T1000 (cell line): ENCODE results near the gene BRD1.
"Not testable (repeated sequence)": the region's sequence is repeated elsewhere in the genome, so short reads cannot be mapped to it uniquely, and the experiment has no call there.

Experiments
- DNase-seq: peaks from one replicate; lab custom pipeline; 2025; ENCODE audit warnings: mixed read lengths; lab: John Stamatoyannopoulos, UW

Gene BRD1

GRCh38 chr22:49783926-49784629, 43.6 kb downstream of the BRD1 start:
- no peak for DNase-seq

GRCh38 chr22:49783036-49783746, 44.5 kb downstream of the BRD1 start:
- no peak for DNase-seq

DNA sequence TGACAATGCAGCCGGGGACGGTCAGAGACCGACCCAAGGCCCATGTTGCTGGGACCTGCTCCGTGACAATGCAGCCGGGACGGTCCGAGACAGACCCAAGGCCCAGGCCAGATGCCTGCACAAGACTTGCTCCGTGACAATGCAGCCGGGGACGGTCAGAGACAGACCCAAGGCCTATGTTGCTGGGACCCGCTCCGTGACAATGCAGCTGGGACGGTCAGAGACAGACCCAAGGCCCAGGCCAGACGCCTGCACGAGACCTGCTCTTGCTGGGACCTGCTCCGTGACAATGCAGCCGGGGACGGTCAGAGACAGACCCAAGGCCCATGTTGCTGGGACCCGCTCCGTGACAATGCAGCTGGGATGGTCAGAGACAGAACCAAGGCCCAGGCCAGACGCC, 45.8 kb downstream of the BRD1 start:
- not testable (repeated sequence) for DNase-seq

- no peak for DNase-seq
Observed at GRCh38 chr22:49781289-49781782, 46.3 kb downstream of the BRD1 start.

DNA sequence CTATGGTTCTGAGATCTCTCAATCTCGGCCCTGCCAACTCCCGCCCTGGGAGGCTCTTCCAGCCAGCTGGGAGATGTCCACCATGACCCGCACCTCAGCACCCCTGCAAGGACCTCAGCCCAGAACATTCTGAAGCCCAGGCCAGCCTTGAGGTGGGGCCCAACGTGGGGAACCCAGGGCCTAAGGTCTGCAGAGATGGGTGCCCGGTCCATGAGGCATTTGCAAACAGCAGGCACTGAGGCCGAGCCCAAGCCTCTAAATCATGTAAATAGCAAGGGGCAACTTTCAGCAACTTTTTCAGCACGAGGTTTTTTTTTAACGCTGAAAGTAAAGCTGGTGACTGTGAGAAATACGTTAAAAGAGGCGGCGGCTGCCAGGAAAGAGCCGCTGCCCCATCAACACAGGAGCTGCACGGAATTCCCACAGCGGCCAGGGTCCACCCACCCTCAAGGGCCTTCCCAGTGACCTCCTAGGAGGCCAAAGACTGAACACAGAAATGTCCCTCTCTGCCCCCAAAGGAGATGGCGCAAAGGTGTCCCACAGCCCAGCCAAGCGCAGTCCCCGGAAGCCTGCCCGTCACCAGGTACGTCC, 46.9 kb downstream of the BRD1 start:
- no peak for DNase-seq

DNA sequence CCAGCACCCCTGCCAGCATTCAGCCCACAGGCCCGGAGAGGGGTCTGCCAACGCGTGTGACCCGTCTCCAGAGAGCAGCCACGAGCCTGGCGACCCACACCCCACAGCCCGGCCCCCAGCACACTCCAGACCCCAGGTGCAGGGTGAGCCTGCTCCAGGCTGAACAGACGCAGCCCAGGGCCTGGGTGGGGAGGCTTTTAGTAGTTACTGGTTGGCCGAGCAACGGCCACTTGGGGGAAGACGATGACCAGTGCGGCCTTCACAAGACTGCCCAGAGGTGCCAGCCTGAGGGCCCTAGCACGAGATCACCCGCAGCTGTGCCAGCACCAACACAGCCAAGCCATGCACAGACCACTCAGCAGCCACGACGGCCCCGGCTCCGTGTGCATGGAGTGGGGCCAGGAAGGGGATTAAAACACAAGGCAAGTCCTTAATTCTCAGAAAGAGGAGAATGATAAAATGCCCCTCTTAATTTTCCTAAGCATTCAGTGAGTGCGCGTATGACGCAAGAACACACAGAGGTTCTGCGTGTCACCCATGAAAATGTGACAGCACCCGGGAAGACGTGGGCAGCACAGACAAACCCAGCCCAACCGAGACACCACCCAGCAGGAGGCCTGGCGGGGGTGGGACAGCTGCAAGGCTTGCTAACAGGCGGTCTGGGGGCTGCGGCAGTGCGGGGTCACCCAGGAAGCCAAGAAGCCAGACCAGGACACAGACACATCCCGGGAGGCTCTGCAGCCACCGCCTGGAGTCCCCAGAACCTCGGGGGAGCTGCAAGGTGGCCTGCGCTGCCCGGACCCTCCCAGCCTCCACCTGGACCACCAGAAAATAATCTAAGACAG, 47.6 kb downstream of the BRD1 start:
- DNase-seq, result no peak

DNA sequence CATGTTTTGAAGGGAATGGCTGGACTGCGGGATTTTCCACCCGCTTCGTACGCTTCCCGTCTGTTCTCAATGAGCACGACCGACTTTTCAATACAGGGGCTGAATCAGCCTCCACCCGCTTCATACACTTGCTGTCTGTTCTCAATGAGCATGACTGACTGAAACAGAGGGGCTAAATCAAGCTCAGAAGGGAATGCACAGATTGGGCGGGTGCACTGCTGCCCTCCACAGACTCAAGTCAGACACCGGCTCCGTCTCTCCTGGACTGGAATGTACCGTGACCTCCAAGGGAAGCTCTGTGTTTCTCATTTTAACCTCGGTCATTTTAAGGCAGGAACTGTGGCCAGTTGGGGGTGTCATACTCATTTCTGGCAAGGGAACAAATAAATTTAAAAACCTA, 48.5 kb downstream of the BRD1 start:
- DNase-seq, result no peak

- DNase-seq, result no peak
Observed at GRCh38 chr22:49777569-49778249, 50.0 kb downstream of the BRD1 start.

DNA sequence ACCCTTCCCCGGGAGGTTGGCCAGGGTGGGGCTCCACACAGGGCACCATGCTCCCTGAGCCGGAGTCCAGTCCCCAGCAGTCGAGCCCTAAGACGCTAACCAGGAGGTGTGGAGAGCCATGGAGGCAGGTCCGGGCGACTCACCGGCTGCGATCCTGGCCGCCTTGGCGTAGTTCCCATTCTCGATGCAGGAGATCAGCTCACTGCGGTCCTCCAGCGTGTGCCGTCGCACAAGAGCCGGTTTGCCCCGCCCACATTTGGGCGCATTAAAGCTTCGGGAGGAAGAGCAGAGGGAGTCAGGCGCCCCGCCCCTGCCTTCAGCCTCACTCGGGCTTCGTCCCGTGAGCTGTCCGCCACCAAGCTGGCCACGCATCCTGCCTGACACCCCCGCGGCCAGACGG, 50.8 kb downstream of the BRD1 start:
- no peak for DNase-seq

DNA sequence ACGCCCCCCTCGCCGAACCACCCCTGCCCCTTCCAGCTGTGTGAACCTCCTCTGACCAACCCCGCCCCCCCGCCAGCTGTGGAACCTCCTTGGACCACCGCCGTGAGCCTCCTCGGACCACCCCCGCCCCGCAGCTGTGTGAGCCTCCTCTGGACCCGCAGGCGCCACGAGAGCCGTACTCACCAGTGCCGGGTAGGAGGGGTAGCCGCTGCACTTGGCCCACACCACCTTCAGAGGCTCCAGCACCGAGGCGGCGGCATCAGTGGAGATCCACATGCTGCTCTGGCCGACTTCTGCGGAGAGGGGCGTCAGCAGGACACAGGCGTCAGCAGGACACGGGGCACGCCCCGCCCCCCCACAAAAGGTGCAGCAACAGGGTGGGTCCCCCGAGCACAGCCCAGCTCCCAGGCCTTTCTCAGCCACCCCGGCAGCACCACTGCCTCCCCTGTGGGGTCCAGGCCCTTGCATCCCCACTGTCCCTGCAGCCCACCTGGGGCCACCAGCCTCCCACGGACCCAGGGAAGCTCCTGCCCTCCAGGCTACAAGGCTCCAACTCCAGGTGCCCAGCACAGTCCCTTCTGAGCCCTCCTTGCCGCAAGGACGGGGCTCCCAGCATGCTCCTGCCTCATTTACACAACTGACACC, 51.7 kb downstream of the BRD1 start:
- no peak for DNase-seq

DNA sequence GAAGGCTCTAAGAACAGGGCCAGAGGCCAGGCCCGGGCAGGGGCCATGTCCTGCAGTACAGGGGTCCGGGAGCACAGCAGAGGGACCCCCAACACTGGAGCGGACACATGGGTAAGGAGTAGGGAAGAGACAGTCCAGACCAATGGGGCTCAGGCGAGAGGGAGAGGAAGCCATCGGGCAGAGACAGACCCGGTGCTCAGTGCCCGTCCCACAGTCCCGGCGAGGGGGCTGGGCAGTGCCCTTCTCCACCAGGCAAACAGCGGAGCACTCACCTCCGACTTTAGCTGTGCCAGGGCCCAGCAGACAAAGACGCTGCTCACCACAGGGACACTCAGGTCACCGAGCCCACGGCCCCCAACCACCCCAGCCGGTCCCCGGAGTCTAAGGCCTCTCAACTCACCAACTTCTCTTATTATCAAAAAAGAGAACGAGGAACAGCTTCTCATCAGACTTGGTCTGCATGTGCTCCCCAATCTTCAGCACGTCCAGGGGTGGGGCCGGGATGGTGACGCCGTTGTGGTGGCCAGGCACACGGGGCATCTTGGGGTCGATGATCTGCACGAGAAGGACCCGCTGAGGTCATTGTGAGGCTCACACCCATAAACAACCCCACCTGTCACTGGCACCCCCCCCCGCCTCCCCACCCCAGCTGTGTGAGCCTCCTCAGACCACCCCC, 52.3 kb downstream of the BRD1 start:
- DNase-seq, result no peak

- DNase-seq, result no peak
Observed at GRCh38 chr22:49774499-49775151, 53.0 kb downstream of the BRD1 start.

DNA sequence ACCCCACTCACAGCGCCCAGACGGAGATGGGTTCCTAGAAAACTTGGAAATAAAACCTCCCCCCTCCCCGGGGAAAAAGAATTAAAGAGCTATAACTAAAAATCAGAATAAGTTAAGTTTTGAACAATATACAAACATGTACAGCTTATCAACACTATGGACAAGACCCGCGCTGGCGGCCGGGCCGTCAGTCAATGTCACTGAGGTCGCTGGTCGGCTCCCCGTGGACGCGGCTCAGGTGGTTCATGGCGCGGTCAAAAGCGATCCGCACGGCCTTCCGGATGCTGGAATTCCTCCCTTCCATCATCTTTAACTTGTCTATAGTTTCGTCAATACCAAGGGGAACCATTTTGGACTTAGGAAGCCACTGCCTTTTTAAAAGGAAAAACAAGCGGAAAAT, 53.6 kb downstream of the BRD1 start:
- DNase-seq, result no peak

DNA sequence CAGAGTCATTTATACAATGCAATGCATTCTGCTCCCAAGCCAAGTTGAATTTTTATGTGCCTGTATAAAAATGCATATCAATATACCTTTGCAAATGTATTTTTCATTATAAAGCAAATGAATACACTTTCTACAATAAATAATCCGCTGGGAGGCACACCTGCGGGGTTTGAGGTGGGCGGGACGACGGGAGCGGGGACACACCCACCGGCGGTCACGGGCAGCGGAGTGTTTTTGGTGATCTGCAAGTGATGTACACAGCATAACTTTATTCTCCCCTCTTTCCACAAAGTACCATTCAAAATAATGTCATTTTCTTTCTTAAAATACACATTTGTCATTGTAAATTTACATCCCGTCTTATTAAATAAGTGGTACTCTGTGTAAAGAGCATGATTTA, 54.1 kb downstream of the BRD1 start:
- no peak for DNase-seq

DNA sequence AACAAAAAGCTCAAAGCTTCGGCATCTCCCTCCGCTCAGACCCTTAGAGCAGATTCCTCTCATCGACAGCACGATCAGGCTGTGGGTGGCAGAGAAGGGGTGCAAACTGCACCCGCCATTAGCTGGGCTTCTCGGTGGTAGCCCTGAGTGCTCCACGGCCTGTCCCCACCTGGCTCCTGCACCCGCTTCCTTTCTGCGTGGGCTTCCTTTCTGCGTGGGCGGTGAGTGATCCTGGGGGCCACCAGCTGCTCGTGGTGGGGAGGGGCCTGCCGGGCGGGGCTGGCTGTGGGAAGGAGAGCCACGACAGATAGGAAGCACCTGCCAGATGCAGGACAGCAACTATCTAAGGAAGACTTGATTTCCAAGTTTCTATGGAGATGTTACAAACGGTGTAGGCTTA, 55.0 kb downstream of the BRD1 start:
- no peak for DNase-seq

GRCh38 chr22:49771266-49772065, 56.2 kb downstream of the BRD1 start:
- DNase-seq, result no peak

DNA sequence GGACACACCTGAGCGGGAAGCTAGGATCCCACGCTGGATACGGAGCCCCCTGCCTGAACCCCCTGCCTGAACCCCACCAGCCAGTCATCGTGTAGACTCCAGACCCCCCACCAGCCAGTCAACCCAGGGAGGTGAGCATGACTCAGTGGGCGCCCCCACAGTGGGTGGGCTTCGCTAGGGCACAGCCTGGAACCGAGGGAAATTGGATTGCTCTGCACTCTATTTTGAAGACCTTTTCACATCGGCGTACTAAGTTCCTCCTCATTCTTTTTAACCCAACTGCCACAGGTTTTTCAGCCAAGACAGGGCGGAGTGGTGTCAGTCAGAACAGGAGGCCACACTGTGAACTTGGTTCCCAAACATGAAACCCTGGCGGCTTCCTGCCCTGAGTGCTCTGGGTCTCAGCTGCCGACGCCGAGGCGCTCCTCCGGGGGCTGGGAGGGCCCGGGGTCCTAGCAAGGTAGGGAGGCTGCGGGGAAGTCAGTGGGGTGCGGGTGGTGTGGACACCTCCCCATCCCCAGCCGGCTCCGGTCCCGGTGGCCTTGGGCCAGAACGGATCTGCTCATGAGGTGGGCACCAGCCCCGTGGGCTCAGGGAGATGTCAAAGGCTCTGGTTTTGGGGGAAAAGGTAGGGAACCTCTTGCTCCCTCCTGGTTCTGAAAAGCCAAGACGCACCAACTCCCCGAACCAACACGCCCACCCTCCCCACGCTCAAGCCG, 57.0 kb downstream of the BRD1 start:
- DNase-seq, result no peak

DNA sequence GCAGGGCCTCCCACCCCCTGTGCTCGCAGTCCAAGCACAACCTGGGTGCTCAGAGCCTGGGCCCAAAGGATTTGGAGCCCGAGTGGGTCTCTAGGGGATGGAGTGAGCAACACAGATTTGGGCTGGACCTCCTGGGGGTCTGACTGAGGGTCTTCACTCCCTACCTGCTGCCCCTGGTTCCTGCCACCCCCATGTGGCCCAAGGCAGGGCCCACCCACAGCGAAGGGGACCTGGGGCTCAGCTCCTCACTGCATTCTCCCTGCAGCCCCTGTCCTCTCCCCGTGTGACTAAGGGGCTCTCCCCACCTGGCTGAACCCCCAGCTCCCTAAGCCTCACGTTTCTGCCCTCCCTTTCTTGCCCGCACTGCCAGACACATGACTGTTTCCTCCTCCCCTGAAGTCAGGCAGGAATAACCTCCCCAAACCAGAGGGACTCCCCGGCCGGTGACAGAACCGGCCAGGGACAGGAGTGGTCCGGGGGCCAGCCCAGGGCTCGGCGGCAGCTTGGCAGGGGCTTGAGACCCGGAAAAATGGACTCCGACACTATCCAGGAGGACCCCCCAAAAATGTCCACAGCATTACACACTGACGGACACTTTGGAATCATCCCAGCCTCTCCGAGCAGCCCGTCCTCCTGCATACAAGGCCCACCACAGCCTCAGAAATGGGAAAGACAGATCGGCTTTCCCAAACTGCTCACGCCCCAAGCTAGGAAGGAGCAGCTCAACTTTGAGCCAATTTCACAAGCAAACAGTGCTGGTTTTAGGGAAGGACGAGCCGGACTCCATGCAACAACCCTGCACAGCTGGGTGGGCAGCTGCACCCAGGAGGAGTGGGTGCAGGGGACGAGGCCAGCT, 57.8 kb downstream of the BRD1 start:
- DNase-seq, result no peak
